Measurements from ENCODE around the gene RFX2. TPM values are rescaled to one million over a fixed set of nuclear protein-coding genes. Genes with fewer than 3 reads are reported as not detected.

Gene RFX2
- total and polyA plus RNA-seq, 9 donors, result 5.9 to 31.2 (median 13.3) TPM

- H3K27me3 ChIP-seq, result no peaks in the 10 kb centered on the region
- H3K9me3 ChIP-seq, result no peaks in the 10 kb centered on the region
- no peak overlapping the region for H3K4me3 ChIP-seq
- intact Hi-C loops (cut with DNase I), result no loop called here
- H3K36me3 ChIP-seq, result no peaks in the 10 kb centered on the region
- TF ChIP-seq CTCF (IDR thresholded peaks at IDR 0.05) (no peak), POLR2A (IDR thresholded peaks at IDR 0.05) (no peak), EP300 (IDR thresholded peaks at IDR 0.05) (no peak)
- DNase-seq, result no peak
- no peak overlapping the region for H3K27ac ChIP-seq
- 84 to 89% (median 86%) methylated on average over 14 of the region's 14 CpGs for WGBS, 3 donors
- H3K4me1 ChIP-seq (ENCODE audit: insufficient read depth), result peaks cover 33% of the 10 kb centered on the region
These were observed 150.9 kb downstream of the RFX2 start for GRCh38 chr19:5959260-5960004.

GRCh38 chr19:5958851-5959122 lies 151.5 kb downstream of the RFX2 start:
- TF ChIP-seq CTCF (IDR thresholded peaks at IDR 0.05), result no peak
- no peak for TF ChIP-seq POLR2A (IDR thresholded peaks at IDR 0.05)
- TF ChIP-seq EP300 (IDR thresholded peaks at IDR 0.05), result no peak
- intact Hi-C loops (cut with DNase I), result no loop called here
- H3K4me3 ChIP-seq, result no peak overlapping the region
- H3K4me1 ChIP-seq (ENCODE audit: insufficient read depth), result peaks cover 37% of the 10 kb centered on the region
- H3K36me3 ChIP-seq, result no peaks in the 10 kb centered on the region
- H3K9me3 ChIP-seq, result no peaks in the 10 kb centered on the region
- no peak for DNase-seq
- 85 to 91% (median 86%) methylated on average over 10 of the region's 10 CpGs for WGBS, 3 donors
- H3K27ac ChIP-seq, result no peak overlapping the region
- no peaks in the 10 kb centered on the region for H3K27me3 ChIP-seq

GRCh38 chr19:5958074-5958850 lies 152.0 kb downstream of the RFX2 start:
- no peak for DNase-seq
- TF ChIP-seq EP300 (IDR thresholded peaks at IDR 0.05) (no peak), POLR2A (IDR thresholded peaks at IDR 0.05) (no peak), CTCF (IDR thresholded peaks at IDR 0.05) (no peak)
- Histone ChIP-seq H3K27ac (no peak overlapping the region), H3K4me3 (no peak overlapping the region), H3K27me3 (no peaks in the 10 kb centered on the region), H3K9me3 (no peaks in the 10 kb centered on the region), H3K4me1 (ENCODE audit: insufficient read depth) (peaks cover 40% of the 10 kb centered on the region), H3K36me3 (no peaks in the 10 kb centered on the region)
- intact Hi-C loops (cut with DNase I), result no loop called here
- 87 to 90% (median 87%) methylated on average over 18 to 21 of the region's 21 CpGs for WGBS, 3 donors

GRCh38 chr19:5957170-5957569 lies 153.1 kb downstream of the RFX2 start:
- WGBS, 3 donors, result 82 to 84% (median 84%) methylated on average over 10 of the region's 10 CpGs
- intact Hi-C loops (cut with DNase I), result no loop called here
- Histone ChIP-seq H3K27me3 (no peaks in the 10 kb centered on the region), H3K9me3 (no peaks in the 10 kb centered on the region), H3K27ac (no peak overlapping the region), H3K36me3 (no peaks in the 10 kb centered on the region), H3K4me3 (no peak overlapping the region), H3K4me1 (ENCODE audit: insufficient read depth) (peaks cover 37% of the 10 kb centered on the region)
- no peak for DNase-seq
- TF ChIP-seq CTCF (IDR thresholded peaks at IDR 0.05) (no peak), EP300 (IDR thresholded peaks at IDR 0.05) (no peak), POLR2A (IDR thresholded peaks at IDR 0.05) (no peak)

All from ovary (tissue), 9 donors.